MM.1S (cell line): ENCODE measurements around the gene GBGT1.

ENCODE experiments used
- DNase-seq: peaks from one replicate; pipeline ENCODE4 v3.0.0-alpha.2; 2015
- H2AFZ ChIP-seq: fragments of 300-600 bp; sonication (generic); 2 replicates; pipeline ENCODE4 v1.6.0; 2016; ENCODE audit warnings: antibody characterized with exemption, low read length
- H3F3A ChIP-seq: fragments of 300-600 bp; sonication (generic); 2 replicates; pipeline ENCODE4 v1.6.1; 2016; ENCODE audit warnings: mild to moderate bottlenecking, antibody characterized with exemption, low read length, moderate library complexity, mixed read lengths; ENCODE audit not compliant: insufficient read depth
- H3K27ac ChIP-seq: fragments of 300-600 bp; sonication (generic); 2 replicates; pipeline ENCODE4 v1.5.1; 2016; ENCODE audit warnings: mild to moderate bottlenecking, low read length
- H3K27me3 ChIP-seq: fragments of 300-600 bp; sonication (generic); replicated peaks from 2 replicates; pipeline ENCODE4 v1.6.0; 2016; ENCODE audit warnings: low read length; ENCODE audit not compliant: insufficient read depth
- H3K36me3 ChIP-seq: fragments of 300-600 bp; sonication (generic); replicated peaks from 2 replicates; pipeline ENCODE4 v1.6.1; 2016; ENCODE audit warnings: mild to moderate bottlenecking, low read length, mixed read lengths; ENCODE audit not compliant: insufficient read depth
- H3K4me1 ChIP-seq: fragments of 300-600 bp; sonication (generic); 2 replicates; pipeline ENCODE4 v1.6.1; 2016; ENCODE audit warnings: low read length, mixed read lengths
- H3K4me2 ChIP-seq: fragments of 300-600 bp; sonication (generic); 2 replicates; pipeline ENCODE4 v1.6.0; 2016; ENCODE audit warnings: low read depth, low read length
- H3K4me3 ChIP-seq: fragments of 300-600 bp; sonication (generic); 2 replicates; pipeline ENCODE4 v1.5.1; 2016; ENCODE audit warnings: low read length, mixed read lengths
- H3K79me2 ChIP-seq: fragments of 300-600 bp; sonication (generic); 2 replicates; pipeline ENCODE4 v1.6.1; 2016; ENCODE audit warnings: mixed run types, low read length, mixed read lengths
- H3K9ac ChIP-seq: fragments of 300-600 bp; sonication (generic); 2 replicates; pipeline ENCODE4 v1.6.1; 2016; ENCODE audit warnings: low read length, mixed read lengths
- H3K9me2 ChIP-seq: fragments of 300-600 bp; sonication (generic); replicated peaks from 2 replicates; pipeline ENCODE4 v1.6.1; 2016; ENCODE audit warnings: mild to moderate bottlenecking, low read length, mixed read lengths; ENCODE audit not compliant: insufficient read depth
- H3K9me3 ChIP-seq: fragments of 300-600 bp; sonication (generic); replicated peaks from 2 replicates; pipeline ENCODE4 v1.6.1; 2016; ENCODE audit warnings: mild to moderate bottlenecking, low read length, mixed read lengths; ENCODE audit not compliant: insufficient read depth
- H4K20me1 ChIP-seq: fragments of 300-600 bp; sonication (generic); 2 replicates; pipeline ENCODE4 v1.6.1; 2016; ENCODE audit warnings: mild to moderate bottlenecking, low read length, moderate library complexity, mixed read lengths; ENCODE audit not compliant: insufficient read depth
- CTCF ChIP-seq: fragments of 300-600 bp; sonication (generic); IDR thresholded peaks from 2 replicates; pipeline ENCODE4 v1.5.1; 2016; ENCODE audit warnings: antibody characterized with exemption, low read length, mixed read lengths
- EZH2 ChIP-seq: fragments of 300-600 bp; sonication (generic); optimal IDR thresholded peaks from 2 replicates; pipeline ENCODE3; 2017; ENCODE audit warnings: low read depth, mild to moderate bottlenecking, antibody characterized with exemption, low read length, mixed read lengths
- EZH2phosphoT487 ChIP-seq: fragments of 300-600 bp; sonication (generic); IDR thresholded peaks from 2 replicates; pipeline ENCODE4 v1.6.1; 2018; ENCODE audit warnings: antibody characterized with exemption, low read length

GBGT1 gene

GRCh38 chr9:133187561-133188005 lies 23.9 kb upstream of the GBGT1 start:
- DNase-seq, result no peak
- Histone ChIP-seq H3K27me3 (peaks cover 78% of the 10 kb centered on the region), H3K79me2 (no peaks in the 10 kb centered on the region), H3F3A (no peaks in the 10 kb centered on the region), H3K9me3 (no peaks in the 10 kb centered on the region), H3K36me3 (no peaks in the 10 kb centered on the region), H2AFZ (no peak overlapping the region), H3K4me2 (no peak overlapping the region), H3K27ac (no peak overlapping the region), H3K4me3 (no peak overlapping the region), H3K9ac (no peak overlapping the region), H4K20me1 (no peaks in the 10 kb centered on the region), H3K9me2 (no peaks in the 10 kb centered on the region), H3K4me1 (no peaks in the 10 kb centered on the region)
- no peak for TF ChIP-seq EZH2
- TF ChIP-seq CTCF, result no peak
- TF ChIP-seq EZH2phosphoT487, result no peak

GRCh38 chr9:133186736-133187135 lies 23.0 kb upstream of the GBGT1 start:
- Histone ChIP-seq H2AFZ (no peak overlapping the region), H3K4me2 (no peak overlapping the region), H3K36me3 (no peaks in the 10 kb centered on the region), H3K4me1 (no peaks in the 10 kb centered on the region), H3F3A (no peaks in the 10 kb centered on the region), H3K27ac (no peak overlapping the region), H4K20me1 (no peaks in the 10 kb centered on the region), H3K79me2 (no peaks in the 10 kb centered on the region), H3K9ac (no peak overlapping the region), H3K27me3 (peaks cover 78% of the 10 kb centered on the region), H3K4me3 (no peak overlapping the region), H3K9me3 (no peaks in the 10 kb centered on the region), H3K9me2 (no peaks in the 10 kb centered on the region)
- DNase-seq, result no peak
- TF ChIP-seq EZH2phosphoT487 (no peak), EZH2 (no peak), CTCF (no peak)

- H2AFZ ChIP-seq, result no peak overlapping the region
Observed at GRCh38 chr9:133184971-133185370, 21.3 kb upstream of the GBGT1 start.

More at GRCh38 chr9:133184971-133185370, 21.3 kb upstream of the GBGT1 start:
- H3K79me2 ChIP-seq, result no peaks in the 10 kb centered on the region
- H3K9ac ChIP-seq, result no peak overlapping the region
- DNase-seq, result peak; percentile 52
- H3K4me1 ChIP-seq, result no peaks in the 10 kb centered on the region
- H3K4me2 ChIP-seq, result 0 out of 2 replicates have a peak overlapping the region, but pooled peaks have one; percentile 6
- H3K27me3 ChIP-seq, result peaks cover 89% of the 10 kb centered on the region
- H3K4me3 ChIP-seq, result no peak overlapping the region
- no peaks in the 10 kb centered on the region for H3K36me3 ChIP-seq
- H3K9me3 ChIP-seq, result no peaks in the 10 kb centered on the region
- H3K27ac ChIP-seq, result no peak overlapping the region
- H3F3A ChIP-seq, result no peaks in the 10 kb centered on the region
- TF ChIP-seq EZH2, result no peak
- TF ChIP-seq CTCF, result peak; percentile 53
- no peaks in the 10 kb centered on the region for H3K9me2 ChIP-seq
- no peaks in the 10 kb centered on the region for H4K20me1 ChIP-seq
